WTC11 (cell line): ENCODE results near the gene ANKIB1.
"Not testable (repeated sequence)": the region's sequence is repeated elsewhere in the genome, so short reads cannot be mapped to it uniquely, and the experiment has no call there.

Experiments used
- NFE2L1 ChIP-seq: sonication (generic); formaldehyde crosslinking; IDR thresholded peaks from 2 replicates; pipeline ENCODE4 v1.8.1; 2023; ENCODE audit warnings: missing genetic modification reagents
- NR1H2 ChIP-seq: sonication (generic); formaldehyde crosslinking; IDR thresholded peaks from 2 replicates; pipeline ENCODE4 v1.9.0; 2021; ENCODE audit warnings: mild to moderate bottlenecking, moderate library complexity, missing genetic modification reagents
- SP1 ChIP-seq: sonication (generic); formaldehyde crosslinking; conservative IDR thresholded peaks from 2 replicates; pipeline ENCODE4 v1.8.1; 2022; ENCODE audit warnings: missing genetic modification reagents
- TEAD4 ChIP-seq: sonication (generic); formaldehyde crosslinking; IDR thresholded peaks from 2 replicates; pipeline ENCODE4 v1.8.0; 2022; ENCODE audit warnings: mild to moderate bottlenecking, missing genetic modification reagents
- TP53 ChIP-seq: sonication (generic); formaldehyde crosslinking; IDR thresholded peaks from 2 replicates; pipeline ENCODE4 v1.8.1; 2023; ENCODE audit warnings: mild to moderate bottlenecking, missing genetic modification reagents
- TF ChIP-seq, protein P1 (sequence below): fragments of 200-600 bp; IDR thresholded peaks from 2 replicates; pipeline ENCODE4 v1.8.0; 2022; ENCODE audit warnings: antibody characterized with exemption
- TF ChIP-seq, protein P2 (sequence below): sonication (generic); formaldehyde crosslinking; IDR thresholded peaks from 2 replicates; pipeline ENCODE4 v1.8.1; 2022; ENCODE audit warnings: missing genetic modification reagents, borderline replicate concordance
- TF ChIP-seq, protein P3 (sequence below): sonication (generic); formaldehyde crosslinking; IDR thresholded peaks from 2 replicates; pipeline ENCODE4 v1.8.0; 2022; ENCODE audit warnings: mild to moderate bottlenecking, missing genetic modification reagents
- TF ChIP-seq, protein P4 (sequence below): sonication (generic); formaldehyde crosslinking; IDR thresholded peaks from 2 replicates; pipeline ENCODE4 v1.8.1; 2022; ENCODE audit warnings: mild to moderate bottlenecking, missing genetic modification reagents, moderate library complexity, borderline replicate concordance
- TF ChIP-seq, protein P5 (sequence below): sonication (generic); formaldehyde crosslinking; IDR thresholded peaks from 2 replicates; pipeline ENCODE4 v1.8.0; 2022; ENCODE audit warnings: mild to moderate bottlenecking, missing genetic modification reagents

DNA sequence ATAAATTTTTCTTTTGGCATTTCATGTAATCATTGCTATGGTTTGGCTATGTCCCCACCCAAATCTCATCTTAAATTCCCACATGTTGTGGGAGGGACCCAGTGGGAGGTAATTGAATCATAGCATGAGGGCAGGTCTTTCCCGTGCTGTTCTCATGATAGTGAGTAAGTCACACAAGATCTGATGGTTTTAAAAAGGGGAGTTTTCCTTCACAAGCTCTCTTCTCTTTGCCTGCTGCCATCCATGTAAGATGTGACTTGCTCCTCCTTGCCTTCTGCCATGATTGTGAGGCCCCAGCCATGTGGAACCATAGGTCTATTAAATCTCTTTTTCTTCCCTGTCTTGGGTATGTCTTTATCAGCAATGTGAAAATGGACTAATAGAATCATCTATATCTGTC, 9.0 kb downstream of the ANKIB1 start:
- TF ChIP-seq SP1 (CRISPR knock-in tag); NFE2L1; TP53; TEAD4 (CRISPR knock-in tag); NR1H2 (CRISPR knock-in tag): not testable (repeated sequence)
- TF ChIP-seq, protein P1, sequence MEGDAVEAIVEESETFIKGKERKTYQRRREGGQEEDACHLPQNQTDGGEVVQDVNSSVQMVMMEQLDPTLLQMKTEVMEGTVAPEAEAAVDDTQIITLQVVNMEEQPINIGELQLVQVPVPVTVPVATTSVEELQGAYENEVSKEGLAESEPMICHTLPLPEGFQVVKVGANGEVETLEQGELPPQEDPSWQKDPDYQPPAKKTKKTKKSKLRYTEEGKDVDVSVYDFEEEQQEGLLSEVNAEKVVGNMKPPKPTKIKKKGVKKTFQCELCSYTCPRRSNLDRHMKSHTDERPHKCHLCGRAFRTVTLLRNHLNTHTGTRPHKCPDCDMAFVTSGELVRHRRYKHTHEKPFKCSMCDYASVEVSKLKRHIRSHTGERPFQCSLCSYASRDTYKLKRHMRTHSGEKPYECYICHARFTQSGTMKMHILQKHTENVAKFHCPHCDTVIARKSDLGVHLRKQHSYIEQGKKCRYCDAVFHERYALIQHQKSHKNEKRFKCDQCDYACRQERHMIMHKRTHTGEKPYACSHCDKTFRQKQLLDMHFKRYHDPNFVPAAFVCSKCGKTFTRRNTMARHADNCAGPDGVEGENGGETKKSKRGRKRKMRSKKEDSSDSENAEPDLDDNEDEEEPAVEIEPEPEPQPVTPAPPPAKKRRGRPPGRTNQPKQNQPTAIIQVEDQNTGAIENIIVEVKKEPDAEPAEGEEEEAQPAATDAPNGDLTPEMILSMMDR, result not testable (repeated sequence)
- TF ChIP-seq, protein P2, sequence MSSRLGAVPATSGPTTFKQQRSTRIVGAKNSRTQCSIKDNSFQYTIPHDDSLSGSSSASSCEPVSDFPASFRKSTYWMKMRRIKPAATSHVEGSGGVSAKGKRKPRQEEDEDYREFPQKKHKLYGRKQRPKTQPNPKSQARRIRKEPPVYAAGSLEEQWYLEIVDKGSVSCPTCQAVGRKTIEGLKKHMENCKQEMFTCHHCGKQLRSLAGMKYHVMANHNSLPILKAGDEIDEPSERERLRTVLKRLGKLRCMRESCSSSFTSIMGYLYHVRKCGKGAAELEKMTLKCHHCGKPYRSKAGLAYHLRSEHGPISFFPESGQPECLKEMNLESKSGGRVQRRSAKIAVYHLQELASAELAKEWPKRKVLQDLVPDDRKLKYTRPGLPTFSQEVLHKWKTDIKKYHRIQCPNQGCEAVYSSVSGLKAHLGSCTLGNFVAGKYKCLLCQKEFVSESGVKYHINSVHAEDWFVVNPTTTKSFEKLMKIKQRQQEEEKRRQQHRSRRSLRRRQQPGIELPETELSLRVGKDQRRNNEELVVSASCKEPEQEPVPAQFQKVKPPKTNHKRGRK (CRISPR knock-in tag), result not testable (repeated sequence)
- TF ChIP-seq, protein P3, sequence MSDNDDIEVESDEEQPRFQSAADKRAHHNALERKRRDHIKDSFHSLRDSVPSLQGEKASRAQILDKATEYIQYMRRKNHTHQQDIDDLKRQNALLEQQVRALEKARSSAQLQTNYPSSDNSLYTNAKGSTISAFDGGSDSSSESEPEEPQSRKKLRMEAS, result not testable (repeated sequence)
- TF ChIP-seq, protein P4, sequence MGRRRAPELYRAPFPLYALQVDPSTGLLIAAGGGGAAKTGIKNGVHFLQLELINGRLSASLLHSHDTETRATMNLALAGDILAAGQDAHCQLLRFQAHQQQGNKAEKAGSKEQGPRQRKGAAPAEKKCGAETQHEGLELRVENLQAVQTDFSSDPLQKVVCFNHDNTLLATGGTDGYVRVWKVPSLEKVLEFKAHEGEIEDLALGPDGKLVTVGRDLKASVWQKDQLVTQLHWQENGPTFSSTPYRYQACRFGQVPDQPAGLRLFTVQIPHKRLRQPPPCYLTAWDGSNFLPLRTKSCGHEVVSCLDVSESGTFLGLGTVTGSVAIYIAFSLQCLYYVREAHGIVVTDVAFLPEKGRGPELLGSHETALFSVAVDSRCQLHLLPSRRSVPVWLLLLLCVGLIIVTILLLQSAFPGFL (CRISPR knock-in tag), result not testable (repeated sequence)
- TF ChIP-seq, protein P5, sequence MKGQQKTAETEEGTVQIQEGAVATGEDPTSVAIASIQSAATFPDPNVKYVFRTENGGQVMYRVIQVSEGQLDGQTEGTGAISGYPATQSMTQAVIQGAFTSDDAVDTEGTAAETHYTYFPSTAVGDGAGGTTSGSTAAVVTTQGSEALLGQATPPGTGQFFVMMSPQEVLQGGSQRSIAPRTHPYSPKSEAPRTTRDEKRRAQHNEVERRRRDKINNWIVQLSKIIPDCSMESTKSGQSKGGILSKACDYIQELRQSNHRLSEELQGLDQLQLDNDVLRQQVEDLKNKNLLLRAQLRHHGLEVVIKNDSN (CRISPR knock-in tag), result not testable (repeated sequence)
